H9 (cell line): ENCODE data around the gene SAA1. TPM values are rescaled to one million over a fixed set of nuclear protein-coding genes. Genes with fewer than 3 reads are reported as not detected.

Source experiments
- DNase-seq: peaks from one replicate; pipeline ENCODE4 v3.0.0-alpha.2; 2017
- H2AFZ ChIP-seq: one replicate; pipeline ENCODE4 v1.6.1; 2013; ENCODE audit warnings: mild to moderate bottlenecking, low read length, control low read depth, moderate library complexity
- H2AK5ac ChIP-seq: 2 replicates; pipeline ENCODE4 v1.6.1; 2013; ENCODE audit warnings: low read length, control low read depth, mixed read lengths; ENCODE audit not compliant: insufficient read length
- H2BK120ac ChIP-seq: one replicate; pipeline ENCODE4 v1.6.1; 2013; ENCODE audit warnings: low read depth, mild to moderate bottlenecking, low read length, control low read depth, inconsistent platforms; ENCODE audit not compliant: poor library complexity, severe bottlenecking
- H2BK12ac ChIP-seq: 2 replicates; pipeline ENCODE4 v1.6.1; 2013; ENCODE audit warnings: low read length, control low read depth, mixed read lengths, low read depth; ENCODE audit not compliant: insufficient read length
- H2BK15ac ChIP-seq: 2 replicates; pipeline ENCODE4 v1.6.1; 2013; ENCODE audit warnings: low read depth, low read length, control low read depth
- H2BK20ac ChIP-seq: one replicate; pipeline ENCODE4 v1.6.1; 2013; ENCODE audit warnings: low read depth, mild to moderate bottlenecking, low read length, control low read depth, inconsistent platforms; ENCODE audit not compliant: poor library complexity, severe bottlenecking
- H2BK5ac ChIP-seq: 2 replicates; pipeline ENCODE4 v1.6.1; 2013; ENCODE audit warnings: low read length, control low read depth, mixed read lengths; ENCODE audit not compliant: insufficient read length
- H3K14ac ChIP-seq: 2 replicates; pipeline ENCODE4 v1.6.1; 2013; ENCODE audit warnings: low read length, control low read depth; ENCODE audit not compliant: insufficient read depth
- H3K18ac ChIP-seq: 2 replicates; pipeline ENCODE4 v1.6.1; 2013; ENCODE audit warnings: low read depth, mild to moderate bottlenecking, mixed read lengths, low read length, control low read depth; ENCODE audit not compliant: insufficient read length
- H3K23ac ChIP-seq: 2 replicates; pipeline ENCODE4 v1.6.1; 2013; ENCODE audit warnings: low read length, control low read depth, mixed read lengths, low read depth; ENCODE audit not compliant: insufficient read length
- H3K23me2 ChIP-seq: 2 replicates; pipeline ENCODE4 v1.6.1; 2013; ENCODE audit warnings: low read depth, mild to moderate bottlenecking, mixed read lengths, low read length, control low read depth; ENCODE audit not compliant: insufficient read length, poor library complexity, severe bottlenecking
- H3K27ac ChIP-seq: 2 replicates; pipeline ENCODE4 v1.5.1; 2013; ENCODE audit warnings: low read length, control low read depth, mixed read lengths, low read depth; ENCODE audit not compliant: insufficient read length
- H3K27me3 ChIP-seq: 2 replicates; pipeline ENCODE4 v1.6.1; 2013; ENCODE audit warnings: low read length, control low read depth, inconsistent platforms; ENCODE audit not compliant: insufficient read depth
- H3K4ac ChIP-seq: 2 replicates; pipeline ENCODE4 v1.6.1; 2013; ENCODE audit warnings: low read depth, mild to moderate bottlenecking, control low read depth, inconsistent platforms, low read length, moderate library complexity
- H3K4me1 ChIP-seq: 2 replicates; pipeline ENCODE4 v1.6.1; 2013; ENCODE audit warnings: low read length, control low read depth, inconsistent platforms; ENCODE audit not compliant: insufficient read depth
- H3K4me2 ChIP-seq: 2 replicates; pipeline ENCODE4 v1.6.1; 2013; ENCODE audit warnings: low read length, control low read depth, mixed read lengths; ENCODE audit not compliant: insufficient read length, insufficient read depth
- H3K56ac ChIP-seq: 2 replicates; pipeline ENCODE4 v1.6.1; 2013; ENCODE audit warnings: low read depth, mild to moderate bottlenecking, mixed read lengths, low read length, control low read depth; ENCODE audit not compliant: insufficient read length
- H3K79me1 ChIP-seq: 2 replicates; pipeline ENCODE4 v1.6.1; 2013; ENCODE audit warnings: low read depth, mild to moderate bottlenecking, moderate library complexity, low read length, control low read depth, inconsistent platforms; ENCODE audit not compliant: insufficient read depth, poor library complexity, severe bottlenecking
- H3K79me2 ChIP-seq: 2 replicates; pipeline ENCODE4 v1.6.1; 2013; ENCODE audit warnings: low read length, control low read depth, inconsistent platforms; ENCODE audit not compliant: insufficient read depth
- H3K9ac ChIP-seq: 2 replicates; pipeline ENCODE4 v1.6.1; 2013; ENCODE audit warnings: low read length, control low read depth, mixed read lengths; ENCODE audit not compliant: insufficient read length; ENCODE audit errors: extremely low read depth
- H3K9me3 ChIP-seq: one replicate; pipeline ENCODE4 v1.6.1; 2013; ENCODE audit warnings: low read depth, low read length, inconsistent platforms; ENCODE audit not compliant: control insufficient read depth
- H3T11ph ChIP-seq: one replicate; pipeline ENCODE4 v1.6.1; 2013; ENCODE audit warnings: mild to moderate bottlenecking, low read length, control low read depth, inconsistent platforms
- H4K20me1 ChIP-seq: one replicate; pipeline ENCODE4 v1.6.1; 2013; ENCODE audit not compliant: control insufficient read depth, insufficient read length, insufficient read depth
- H4K5ac ChIP-seq: 2 replicates; pipeline ENCODE4 v1.6.1; 2013; ENCODE audit warnings: low read depth, mild to moderate bottlenecking, mixed read lengths, low read length, control low read depth; ENCODE audit not compliant: insufficient read length
- H4K8ac ChIP-seq: replicated peaks from 2 replicates; pipeline ENCODE4 v1.6.1; 2013; ENCODE audit warnings: low read length, control low read depth, mixed read lengths, low read depth; ENCODE audit not compliant: insufficient read length
- H4K91ac ChIP-seq: 2 replicates; pipeline ENCODE4 v1.6.1; 2013; ENCODE audit warnings: low read depth, mild to moderate bottlenecking, moderate library complexity, mixed read lengths, low read length, control low read depth; ENCODE audit not compliant: insufficient read length
- H3K27ac Mint-ChIP-seq, 3 experiments: 2 replicates in 2 of 3; 3 replicates in 1 of 3; pipeline ENCODE4 v1.8.0; 2020 to 2021; ENCODE audit warnings: mixed read lengths in 3 of 3, mild to moderate bottlenecking in 1 of 3, moderate library complexity in 1 of 3
- H3K27me3 Mint-ChIP-seq: 2 replicates; pipeline ENCODE4 v1.8.0; 2021; ENCODE audit warnings: low read depth, mild to moderate bottlenecking, moderate library complexity, mixed read lengths
- H3K36me3 Mint-ChIP-seq, 3 experiments: 2 replicates in 2 of 3; 3 replicates in 1 of 3; pipeline ENCODE4 v1.8.0; 2020 to 2021; ENCODE audit warnings: low read depth in 3 of 3, mixed read lengths in 3 of 3; ENCODE audit not compliant: insufficient read depth in 1 of 3
- H3K4me1 Mint-ChIP-seq, 2 experiments: 2 replicates each; pipeline ENCODE4 v1.8.0; 2020; ENCODE audit warnings: mixed read lengths in 2 of 2
- H3K4me3 Mint-ChIP-seq, 2 experiments: 2 replicates in 1 of 2; 3 replicates in 1 of 2; pipeline ENCODE4 v1.8.0; 2020 to 2021; ENCODE audit warnings: mild to moderate bottlenecking in 2 of 2, mixed read lengths in 2 of 2, moderate library complexity in 1 of 2
- H3K9me3 Mint-ChIP-seq, 2 experiments: 2 replicates in 1 of 2; 3 replicates in 1 of 2; pipeline ENCODE4 v1.8.0; 2020; ENCODE audit warnings: mild to moderate bottlenecking in 2 of 2, mixed read lengths in 2 of 2, moderate library complexity in 1 of 2
- CTCF ChIP-seq: fragments of 200-600 bp; sonication (generic); conservative IDR thresholded peaks from 3 replicates; pipeline ENCODE4 v1.8.0; 2021; ENCODE audit warnings: antibody characterized with exemption, mild to moderate bottlenecking
- WGBS: extraction: QIAGEN DNeasy Blood & Tissue Kit; methylation state at CpG from one replicate; pipeline ENCODE4 v1.1.7; 2013; ENCODE audit warnings: missing lambda C conversion rate, low lambda C conversion rate, mixed read lengths; ENCODE audit not compliant: insufficient read length; ENCODE audit errors: extremely low coverage; 5-methylcytosine and 5-hydroxymethylcytosine counted together
- total RNA-seq: library from RNA; stranded (reverse); gene quantifications from 2 replicates; pipeline ENCODE4 v1.2.1, GENCODE V29; 2021

SAA1 gene
- total RNA-seq, 1 experiment from 2014 or later = not detected

GRCh38 chr11:18310800-18311340, 44.8 kb downstream of the SAA1 start:
- Histone ChIP-seq H2BK120ac (no peak overlapping the region), H3K4me2 (no peak overlapping the region), H2BK12ac (no peak overlapping the region), H3K9me3 (no peaks in the 10 kb centered on the region), H3K14ac (no peak overlapping the region), H3K23me2 (no peaks in the 10 kb centered on the region), H3K9ac (no peak overlapping the region), H3K79me2 (no peaks in the 10 kb centered on the region; the same call in 1 of the 2 replicates), H2AK5ac (no peak overlapping the region), H4K5ac (no peak overlapping the region), H2BK20ac (no peak overlapping the region), H2BK15ac (no peak overlapping the region), H4K91ac (no peak overlapping the region), H3K23ac (no peak overlapping the region), H3K4ac (no peak overlapping the region), H2AFZ (no peak overlapping the region), H3K27ac (no peak overlapping the region), H3K4me1 (no peaks in the 10 kb centered on the region), H3K18ac (no peak overlapping the region), H3K27me3 (no peaks in the 10 kb centered on the region), H3T11ph (no peak overlapping the region), H2BK5ac (no peak overlapping the region), H4K8ac (no peak overlapping the region), H4K20me1 (no peaks in the 10 kb centered on the region), H3K79me1 (peaks cover 2% of the 10 kb centered on the region), H3K56ac (no peak overlapping the region)
- Mint-ChIP-seq H3K27ac (no peak overlapping the region), H3K4me3 (no peak overlapping the region), H3K9me3 (no peaks in the 10 kb centered on the region), H3K36me3 (peaks cover 7 to 53% (median 39%) of the 10 kb centered on the region in 3 experiments; a peak in 6 of 7 replicates), H3K4me1 (0 out of 4 replicates have a peak, but pooled peaks cover 0 to 5% of the 10 kb centered on the region in 2 experiments), H3K27me3 (no peaks in the 10 kb centered on the region)
- no CpG with 5 or more reads among the region's 6 CpGs for WGBS
- DNase-seq = no peak
- TF ChIP-seq CTCF = no peak
